HG02885 (cell line): Measurements from ENCODE around the gene CT45A5.
"Not testable (repeated sequence)": the region's sequence is repeated elsewhere in the genome, so short reads cannot be mapped to it uniquely, and the experiment has no call there.

Source experiments
- ATAC-seq: cut with Tn5 transposase; IDR thresholded peaks from one replicate; pipeline ENCODE4 v1.9.1; 2021; ENCODE audit warnings: mild to moderate bottlenecking; ENCODE audit not compliant: unreplicated experiment, poor library complexity

The CT45A5 gene, protein sequence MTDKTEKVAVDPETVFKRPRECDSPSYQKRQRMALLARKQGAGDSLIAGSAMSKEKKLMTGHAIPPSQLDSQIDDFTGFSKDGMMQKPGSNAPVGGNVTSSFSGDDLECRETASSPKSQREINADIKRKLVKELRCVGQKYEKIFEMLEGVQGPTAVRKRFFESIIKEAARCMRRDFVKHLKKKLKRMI

DNA sequence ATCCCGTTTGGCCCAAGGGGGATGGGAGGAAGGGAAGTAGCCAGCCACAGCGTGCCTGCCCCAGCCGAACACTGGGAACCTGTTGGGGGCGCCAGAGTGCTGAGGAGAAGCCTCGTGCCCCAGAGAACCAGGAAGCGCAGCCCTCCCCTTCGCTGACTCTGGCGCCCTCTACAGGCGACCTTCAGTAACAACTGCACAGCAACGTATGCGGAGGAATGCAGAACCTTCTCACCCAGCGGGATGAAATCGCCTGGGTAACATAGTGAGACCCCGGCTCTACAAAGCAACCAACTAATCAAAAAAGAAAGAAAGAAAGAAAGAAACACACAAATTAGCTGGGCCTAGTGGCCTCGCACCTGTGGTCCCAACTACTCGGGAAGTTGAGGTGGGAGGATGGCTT, at the start of gene CT45A5:
Gene CT45A5, minus strand, starts transcription at position 101 of the 400 bp plus-strand sequence. CDS start 3,774 bp downstream, outside the sequence.
- ATAC-seq, result not testable (repeated sequence)

DNA sequence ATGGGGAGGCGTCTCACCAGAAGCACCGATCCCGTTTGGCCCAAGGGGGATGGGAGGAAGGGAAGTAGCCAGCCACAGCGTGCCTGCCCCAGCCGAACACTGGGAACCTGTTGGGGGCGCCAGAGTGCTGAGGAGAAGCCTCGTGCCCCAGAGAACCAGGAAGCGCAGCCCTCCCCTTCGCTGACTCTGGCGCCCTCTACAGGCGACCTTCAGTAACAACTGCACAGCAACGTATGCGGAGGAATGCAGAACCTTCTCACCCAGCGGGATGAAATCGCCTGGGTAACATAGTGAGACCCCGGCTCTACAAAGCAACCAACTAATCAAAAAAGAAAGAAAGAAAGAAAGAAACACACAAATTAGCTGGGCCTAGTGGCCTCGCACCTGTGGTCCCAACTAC, 34.6 kb upstream of the CT45A5 start, which contains the start of gene CT45A2:
Gene CT45A2, minus strand, starts transcription at position 101 of the 400 bp plus-strand sequence. CDS start 3,747 bp downstream, outside the sequence.
- ATAC-seq, result not testable (repeated sequence)

DNA sequence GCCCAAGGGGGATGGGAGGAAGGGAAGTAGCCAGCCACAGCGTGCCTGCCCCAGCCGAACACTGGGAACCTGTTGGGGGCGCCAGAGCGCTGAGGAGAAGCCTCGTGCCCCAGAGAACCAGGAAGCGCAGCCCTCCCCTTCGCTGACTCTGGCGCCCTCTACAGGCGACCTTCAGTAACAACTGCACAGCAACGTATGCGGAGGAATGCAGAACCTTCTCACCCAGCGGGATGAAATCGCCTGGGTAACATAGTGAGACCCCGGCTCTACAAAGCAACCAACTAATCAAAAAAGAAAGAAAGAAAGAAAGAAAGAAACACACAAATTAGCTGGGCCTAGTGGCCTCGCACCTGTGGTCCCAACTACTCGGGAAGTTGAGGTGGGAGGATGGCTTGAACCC, 17.4 kb upstream of the CT45A5 start, which contains the start of gene CT45A6:
Gene CT45A6, minus strand, starts transcription at position 101 of the 400 bp plus-strand sequence. CDS start 3,794 bp downstream, outside the sequence.
- not testable (repeated sequence) for ATAC-seq

DNA sequence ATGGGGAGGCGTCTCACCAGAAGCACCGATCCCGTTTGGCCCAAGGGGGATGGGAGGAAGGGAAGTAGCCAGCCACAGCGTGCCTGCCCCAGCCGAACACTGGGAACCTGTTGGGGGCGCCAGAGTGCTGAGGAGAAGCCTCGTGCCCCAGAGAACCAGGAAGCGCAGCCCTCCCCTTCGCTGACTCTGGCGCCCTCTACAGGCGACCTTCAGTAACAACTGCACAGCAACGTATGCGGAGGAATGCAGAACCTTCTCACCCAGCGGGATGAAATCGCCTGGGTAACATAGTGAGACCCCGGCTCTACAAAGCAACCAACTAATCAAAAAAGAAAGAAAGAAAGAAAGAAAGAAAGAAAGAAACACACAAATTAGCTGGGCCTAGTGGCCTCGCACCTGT, 17.2 kb downstream of the CT45A5 start, which contains the start of gene CT45A3:
Gene CT45A3, minus strand, starts transcription at position 101 of the 400 bp plus-strand sequence. CDS start 3,747 bp downstream, outside the sequence.
- not testable (repeated sequence) for ATAC-seq

DNA sequence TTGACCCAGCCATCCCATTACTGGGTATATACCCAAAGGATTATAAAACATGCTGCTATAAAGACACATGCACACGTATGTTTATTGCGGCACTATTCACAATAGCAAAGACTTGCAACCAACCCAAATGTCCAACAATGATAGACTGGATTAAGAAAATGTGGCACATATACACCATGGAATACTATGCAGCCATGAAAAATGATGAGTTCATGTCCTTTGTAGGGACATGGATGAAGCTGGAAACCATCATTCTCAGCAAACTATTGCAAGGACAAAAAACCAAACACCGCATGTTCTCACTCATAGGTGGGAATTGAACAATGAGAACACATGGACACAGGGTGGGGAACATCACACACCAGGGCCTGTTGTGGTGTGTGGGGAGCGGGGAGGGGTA, 40.6 kb downstream of the CT45A5 start:
- ATAC-seq, result not testable (repeated sequence)

DNA sequence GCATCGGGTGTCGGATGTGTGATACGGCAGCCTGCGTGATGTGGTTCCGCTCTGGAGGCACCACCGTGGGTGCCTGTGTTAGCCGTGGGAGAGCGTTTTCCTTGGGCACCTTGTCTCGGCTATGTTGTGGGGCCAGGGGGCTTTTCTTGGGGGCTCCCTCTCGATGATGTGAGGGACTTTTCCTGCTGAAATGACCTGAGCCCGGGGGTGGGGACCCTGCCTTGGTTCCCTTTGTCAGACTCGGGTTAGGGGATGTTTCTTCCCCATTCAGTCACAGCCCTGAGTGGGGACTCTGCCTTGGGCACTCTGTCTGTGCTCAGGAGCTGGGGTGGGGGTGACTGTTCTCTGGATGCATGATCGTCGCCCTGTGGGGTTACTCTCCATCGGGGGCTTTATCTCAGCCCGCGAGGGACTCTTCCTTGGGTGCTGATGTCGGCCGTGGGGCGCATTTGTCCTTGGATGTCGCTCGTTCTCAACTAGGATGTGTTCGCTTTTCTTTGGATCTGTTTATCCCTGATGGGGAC, 44.0 kb downstream of the CT45A5 start:
- no peak for ATAC-seq

DNA sequence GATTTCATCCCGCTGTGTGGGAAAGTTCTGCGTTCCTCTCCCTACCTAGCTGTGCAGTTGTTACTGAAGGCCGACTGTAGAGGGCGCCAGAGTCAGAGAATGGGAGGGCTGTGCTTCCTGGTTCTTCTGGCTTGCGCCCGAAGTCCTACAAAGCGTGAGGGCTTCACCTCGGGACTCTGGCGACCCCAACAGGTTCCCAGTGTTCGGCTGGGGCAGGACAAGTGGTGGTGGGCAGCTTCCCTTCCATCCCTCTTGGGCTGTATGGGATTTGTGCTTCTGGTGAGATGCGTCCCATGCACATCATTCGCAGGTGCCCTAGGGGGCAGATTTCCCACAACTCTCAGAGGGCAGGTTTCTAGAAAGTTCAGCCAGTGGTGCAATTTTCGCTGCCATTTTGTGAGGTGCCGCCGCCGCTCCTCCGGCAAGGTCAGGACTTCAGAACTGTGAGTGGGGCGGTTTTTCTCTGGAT, 44.6 kb downstream of the CT45A5 start:
- ATAC-seq, result peak; percentile 76

DNA sequence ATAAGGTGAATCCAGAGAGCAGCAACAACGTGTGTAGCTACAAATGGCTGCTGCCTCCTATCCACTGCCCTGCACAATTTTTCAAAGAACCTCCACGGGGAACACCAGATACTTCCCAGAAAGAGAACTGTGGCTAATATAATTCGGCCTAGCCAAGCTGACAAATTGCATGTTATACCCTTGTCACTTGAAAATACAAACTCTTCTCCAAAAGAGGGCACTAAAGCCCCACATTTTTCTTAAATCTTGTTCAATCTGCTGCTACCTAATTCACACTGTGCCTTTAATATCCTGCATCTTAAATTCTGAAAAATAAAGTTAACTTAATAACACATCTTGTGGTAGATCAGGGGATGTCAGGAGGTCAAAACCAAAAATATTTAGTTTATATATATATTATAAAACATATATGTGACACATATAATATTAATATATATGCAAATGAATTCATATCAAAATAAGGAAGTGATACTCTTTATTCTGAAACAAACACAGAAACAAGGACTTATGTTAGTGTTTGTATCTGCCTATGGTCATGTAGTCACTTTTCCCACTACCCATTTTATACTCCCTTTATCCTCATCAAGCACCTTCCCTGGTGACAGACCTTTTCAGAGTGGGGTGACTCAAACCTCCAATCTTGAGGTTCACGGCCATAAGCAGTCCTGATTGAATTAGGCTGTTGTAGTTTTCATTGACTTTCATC, 47.8 kb downstream of the CT45A5 start:
- peak; percentile 49 for ATAC-seq

DNA sequence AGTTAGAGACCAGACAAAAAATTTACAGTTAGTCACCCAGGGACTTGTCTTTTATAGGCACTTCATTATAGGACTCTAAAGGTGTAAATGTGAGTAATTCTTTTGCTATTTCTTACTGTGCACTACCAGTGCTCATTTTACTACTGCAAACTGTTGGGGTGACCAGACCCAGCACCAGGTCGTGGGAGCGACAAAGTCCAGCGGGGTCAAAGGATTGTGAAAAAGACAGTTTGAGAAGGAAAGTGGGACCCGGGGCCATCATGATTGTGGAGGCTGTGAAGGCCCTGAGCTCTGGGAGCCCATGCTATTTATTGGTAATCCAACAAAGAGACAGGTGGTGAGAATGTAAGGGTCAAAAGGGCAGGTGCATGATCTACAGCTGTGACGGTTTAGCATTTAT, 50.6 kb downstream of the CT45A5 start:
- not testable (repeated sequence) for ATAC-seq
